DMS114 treated with DMSO at 0.1 percent for 48 hours (cell line): Measurements from ENCODE around the gene ZFYVE26.
"Not testable (repeated sequence)": the region's sequence is repeated elsewhere in the genome, so short reads cannot be mapped to it uniquely, and the experiment has no call there.

Experiments
- DNase-seq: peaks from one replicate; lab custom pipeline; 2025; ENCODE audit not compliant: unreplicated experiment; lab: John Stamatoyannopoulos, UW

ZFYVE26 gene

GRCh38 chr14:67759916-67760315 lies 56.5 kb downstream of the ZFYVE26 start:
- DNase-seq: no peak

DNA sequence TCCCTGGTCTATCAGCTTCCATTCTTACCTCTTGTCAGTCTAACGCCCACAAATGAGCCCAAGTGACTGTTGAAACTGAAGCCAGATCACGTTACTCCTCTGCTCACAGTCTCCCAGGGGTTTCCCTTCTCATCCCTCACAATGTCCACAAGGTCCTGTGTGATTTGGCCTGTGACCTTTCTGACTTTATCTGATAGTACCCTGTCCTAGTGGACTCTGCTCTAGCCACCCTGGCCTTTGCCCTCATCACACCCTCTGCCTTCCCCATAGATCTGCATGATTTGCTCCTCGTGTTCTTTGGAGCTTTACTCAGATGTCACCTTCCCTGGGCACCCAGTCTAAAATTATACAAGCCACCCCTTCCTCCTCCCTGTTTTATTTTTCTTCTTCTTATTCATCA lies 59.2 kb downstream of the ZFYVE26 start:
- DNase-seq: no peak

GRCh38 chr14:67756496-67756895 lies 59.9 kb downstream of the ZFYVE26 start:
- no peak for DNase-seq

DNA sequence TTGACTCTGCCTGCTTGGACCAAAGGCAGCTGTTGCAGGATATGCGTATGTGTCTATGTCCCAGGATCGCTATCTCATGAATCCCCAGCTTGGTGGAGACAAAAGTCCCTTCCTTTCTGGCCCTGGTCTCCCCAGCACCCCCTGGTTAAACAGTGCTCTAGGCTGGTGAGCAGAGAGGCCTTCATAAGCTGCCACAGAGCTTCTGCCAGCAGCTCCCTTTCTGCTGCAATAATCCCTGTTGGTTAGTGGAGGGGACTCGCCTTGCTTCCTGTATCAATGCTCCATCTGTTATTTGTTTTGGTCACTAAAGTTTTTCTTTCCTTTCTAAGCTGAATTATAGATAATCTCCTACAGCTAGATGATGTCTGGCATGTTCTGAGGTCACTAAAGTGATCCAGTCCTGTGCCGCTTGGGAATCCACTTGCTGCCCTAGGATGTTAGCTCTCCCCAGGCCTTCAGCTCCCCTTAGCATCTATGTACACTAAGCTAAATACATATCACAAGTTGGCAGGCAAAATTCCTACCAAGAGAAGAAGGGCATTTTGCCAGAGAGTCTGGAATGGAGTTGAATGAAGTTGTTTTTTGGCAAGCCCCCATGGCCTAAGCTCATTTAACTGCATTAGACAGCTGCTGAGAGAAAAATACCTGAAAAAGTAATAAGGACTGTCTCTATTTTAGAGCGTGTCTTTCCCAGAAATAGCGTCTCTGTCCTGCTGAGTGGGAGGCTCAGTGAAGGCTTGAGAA lies 66.9 kb downstream of the ZFYVE26 start:
- DNase-seq: no peak

DNA sequence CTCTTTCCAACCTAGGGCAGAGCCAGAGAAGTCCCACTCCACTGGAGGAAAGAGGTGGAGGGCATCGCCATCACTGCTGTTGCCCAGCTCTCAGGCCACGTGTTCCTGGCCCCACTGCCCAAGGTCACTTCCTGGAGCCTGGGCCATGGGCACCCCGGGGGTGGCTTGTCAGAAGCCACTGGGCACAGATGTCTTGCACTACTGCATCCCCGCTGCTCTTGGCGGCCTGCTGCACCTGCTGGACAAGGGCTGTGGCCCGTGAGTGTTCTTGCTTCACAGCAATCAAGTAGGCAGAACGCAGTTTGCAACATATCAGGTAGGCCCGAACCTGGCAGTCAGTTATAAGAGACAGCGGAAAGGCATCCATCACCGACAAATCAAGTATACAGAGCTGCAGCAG lies 68.1 kb downstream of the ZFYVE26 start:
- DNase-seq: no peak

- no peak for DNase-seq
Measured at GRCh38 chr14:67746927-67747326, 69.5 kb downstream of the ZFYVE26 start.

DNA sequence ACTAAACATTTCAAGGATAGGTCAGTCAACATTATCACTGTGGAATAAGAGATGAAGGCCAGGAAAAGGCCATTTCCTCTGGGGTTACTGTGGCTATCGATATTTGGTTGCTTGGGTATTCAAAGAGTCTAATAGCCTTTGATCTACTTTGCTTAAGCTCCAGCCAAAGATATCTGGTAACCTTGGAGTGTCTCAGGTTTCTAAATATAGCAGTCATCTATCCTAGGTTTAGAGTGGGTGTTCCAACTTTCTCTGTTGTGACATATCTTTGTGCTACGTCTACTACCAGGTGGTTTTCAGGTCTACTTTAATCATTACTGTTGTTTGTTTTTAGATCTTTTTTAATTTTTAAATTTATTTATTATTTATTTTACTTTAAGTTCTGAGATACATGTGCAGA lies 72.3 kb downstream of the ZFYVE26 start:
- no peak for DNase-seq

GRCh38 chr14:67738740-67739504 lies 77.5 kb downstream of the ZFYVE26 start:
- no peak for DNase-seq

DNA sequence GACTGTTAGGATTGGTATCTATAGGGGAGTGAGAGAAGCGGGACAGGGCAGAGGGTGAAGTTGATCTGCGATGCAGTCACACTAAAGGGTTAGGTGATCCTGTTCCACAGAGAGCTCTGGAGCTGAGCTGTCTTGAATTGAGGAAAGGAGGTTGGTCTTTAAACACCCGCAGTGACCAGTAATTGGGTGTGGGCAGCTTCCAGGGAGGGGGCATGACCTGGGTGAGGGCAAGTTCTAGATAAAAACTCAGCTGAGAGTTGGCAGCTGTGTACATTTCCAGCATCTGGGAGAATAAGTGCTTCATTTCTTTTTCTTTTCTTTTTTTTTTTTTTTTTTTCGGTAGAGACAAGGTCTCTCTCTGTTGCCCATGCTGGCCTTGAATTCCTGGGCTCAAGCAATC lies 79.6 kb downstream of the ZFYVE26 start:
- DNase-seq: no peak

DNA sequence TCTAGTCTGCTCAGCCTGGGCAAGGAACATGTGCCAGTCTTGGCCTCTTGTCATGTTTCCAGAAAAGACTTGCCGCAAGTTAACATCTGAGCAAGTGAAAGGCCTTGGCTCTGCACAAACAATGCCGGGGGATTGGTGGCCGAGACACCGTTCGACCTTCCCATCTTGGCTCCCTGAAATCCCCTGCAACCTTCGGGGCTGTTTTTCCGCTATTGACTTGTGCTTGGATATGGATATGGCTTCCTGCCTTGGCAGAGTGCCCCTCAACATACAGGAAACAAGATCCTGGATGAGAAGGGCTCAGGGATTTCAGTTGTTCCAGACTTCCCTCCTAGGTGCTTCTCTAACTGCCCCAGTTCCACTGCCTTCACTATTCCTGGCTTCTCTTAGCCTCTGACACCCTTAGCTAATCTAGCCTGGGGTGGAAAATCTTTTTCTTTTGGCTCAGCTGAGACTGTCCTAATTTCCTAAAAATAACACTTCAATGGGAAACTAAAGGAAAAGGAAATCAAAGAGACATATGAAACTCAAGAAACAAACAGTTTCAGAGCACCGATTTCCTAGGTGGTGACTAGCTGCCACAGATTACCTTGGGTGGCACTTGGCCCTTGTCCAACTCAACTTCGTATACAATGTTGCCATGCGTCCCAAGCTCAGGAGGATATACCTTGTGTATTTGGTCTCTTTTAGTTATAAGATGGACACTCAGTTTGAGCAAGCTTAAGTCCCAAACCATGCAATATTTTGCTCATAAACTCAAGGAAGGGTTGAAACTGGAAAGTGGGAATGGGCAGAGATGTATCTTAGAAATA lies 80.8 kb downstream of the ZFYVE26 start:
- DNase-seq: no peak

DNA sequence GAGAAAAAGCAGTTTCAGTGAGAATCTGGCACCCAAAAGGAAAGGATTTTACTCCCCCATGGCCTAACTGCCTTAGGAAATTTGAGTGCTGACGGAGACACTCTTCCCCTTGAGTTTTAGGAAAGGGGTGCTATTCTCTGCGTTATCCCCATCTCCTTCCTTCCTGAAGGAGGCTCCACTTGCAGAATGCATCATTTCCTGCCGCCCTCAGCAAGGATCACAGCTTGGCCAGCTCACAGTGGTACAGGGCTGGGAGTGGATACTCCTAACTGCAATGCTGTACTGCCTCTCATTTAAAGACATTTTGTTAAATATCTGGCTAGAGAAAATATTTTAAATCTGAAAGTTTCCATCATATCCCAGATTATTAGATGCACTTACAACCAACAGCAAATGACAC lies 81.7 kb downstream of the ZFYVE26 start:
- no peak for DNase-seq

- no peak for DNase-seq
Measured at GRCh38 chr14:67733616-67734015, 82.8 kb downstream of the ZFYVE26 start.

DNA sequence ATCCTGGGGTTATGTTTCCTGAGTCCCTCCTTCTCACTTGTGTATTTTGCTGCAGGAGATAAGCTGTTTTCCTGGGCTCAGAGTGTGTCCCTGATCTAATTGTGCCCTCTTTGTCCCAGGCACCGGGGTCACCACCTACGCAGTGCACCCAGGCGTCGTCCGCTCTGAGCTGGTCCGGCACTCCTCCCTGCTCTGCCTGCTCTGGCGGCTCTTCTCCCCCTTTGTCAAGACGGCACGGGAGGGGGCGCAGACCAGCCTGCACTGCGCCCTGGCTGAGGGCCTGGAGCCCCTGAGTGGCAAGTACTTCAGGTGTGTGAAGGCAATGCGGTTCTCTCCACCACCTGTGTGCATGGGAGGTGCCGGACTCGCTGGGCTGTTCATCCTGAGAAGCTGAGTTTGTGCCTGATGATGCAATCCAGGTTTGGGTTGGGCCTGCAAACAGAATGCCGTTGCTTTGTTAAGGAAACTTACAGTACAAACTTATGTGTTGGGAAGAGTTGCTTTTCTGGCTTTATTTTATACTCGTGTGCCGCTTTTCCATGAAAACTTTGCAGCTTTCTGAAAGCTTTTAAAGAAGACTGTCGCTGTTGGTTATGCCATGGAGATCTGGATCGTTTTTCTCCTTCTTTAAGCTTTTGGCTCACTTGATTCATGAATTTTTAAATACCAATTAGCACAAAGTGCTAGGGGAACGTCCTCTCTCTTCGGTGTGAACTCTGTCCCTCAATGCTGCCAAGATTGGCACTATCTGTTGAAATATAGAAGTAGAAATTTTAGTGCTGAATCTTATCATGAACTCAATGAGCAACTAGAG lies 87.1 kb downstream of the ZFYVE26 start:
- DNase-seq: no peak

- DNase-seq: no peak
Measured at GRCh38 chr14:67728258-67728657, 88.1 kb downstream of the ZFYVE26 start.

DNA sequence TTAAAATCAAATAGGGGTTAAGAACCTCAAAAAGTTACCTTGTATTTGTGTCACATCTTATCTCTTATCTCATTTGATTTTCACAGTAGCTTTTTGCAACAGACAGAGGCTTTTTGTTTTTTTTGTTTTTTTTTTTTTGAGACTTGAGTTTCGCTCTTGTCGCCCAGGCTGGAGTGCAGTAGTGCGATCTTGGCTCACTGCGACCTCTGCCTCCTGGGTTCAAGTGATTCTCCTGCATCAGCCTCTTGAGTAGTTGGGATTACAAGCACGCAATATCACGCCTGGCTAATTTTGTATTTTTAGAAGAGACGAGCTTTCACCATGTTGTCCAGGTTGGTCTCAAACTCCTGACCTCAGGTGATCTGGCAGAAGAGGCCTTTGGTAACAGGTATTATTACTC lies 89.0 kb downstream of the ZFYVE26 start:
- no peak for DNase-seq

DNA sequence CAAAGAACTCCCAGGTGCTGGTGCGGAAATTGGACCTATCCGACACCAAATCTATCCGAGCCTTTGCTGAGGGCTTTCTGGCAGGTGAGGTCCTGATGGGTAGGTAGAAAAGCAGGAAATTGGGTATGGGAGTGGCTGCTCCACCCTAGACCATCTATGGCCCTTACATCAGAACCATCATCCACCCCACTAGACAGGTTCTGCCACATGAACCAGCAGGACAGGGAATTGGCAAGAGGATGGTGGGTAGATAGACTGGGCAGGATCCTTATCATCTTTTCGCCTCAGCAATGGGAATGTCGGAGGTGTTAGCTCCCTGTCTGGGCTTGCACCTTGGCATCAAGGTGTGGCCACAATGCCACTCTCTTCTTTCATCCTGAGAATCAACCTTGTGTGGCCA lies 91.2 kb downstream of the ZFYVE26 start:
- DNase-seq: no peak

DNA sequence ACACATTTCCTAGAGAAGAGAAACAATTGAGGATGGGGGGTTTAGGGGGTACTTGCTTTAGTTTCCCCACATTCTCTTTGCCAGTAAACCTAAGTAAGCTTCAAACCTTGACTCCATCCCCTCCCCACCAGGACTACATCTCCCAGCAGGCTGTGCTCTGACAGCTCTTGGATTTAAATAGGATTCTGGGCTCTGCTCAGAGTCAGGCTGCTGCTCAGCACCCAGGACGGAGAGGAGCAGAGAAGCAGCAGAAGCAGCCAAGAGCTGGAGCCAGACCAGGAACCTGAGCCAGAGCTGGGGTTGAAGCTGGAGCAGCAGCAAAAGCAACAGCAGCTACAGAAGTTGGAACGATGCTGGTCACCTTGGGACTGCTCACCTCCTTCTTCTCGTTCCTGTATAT lies 94.1 kb downstream of the ZFYVE26 start:
- DNase-seq: no peak

DNA sequence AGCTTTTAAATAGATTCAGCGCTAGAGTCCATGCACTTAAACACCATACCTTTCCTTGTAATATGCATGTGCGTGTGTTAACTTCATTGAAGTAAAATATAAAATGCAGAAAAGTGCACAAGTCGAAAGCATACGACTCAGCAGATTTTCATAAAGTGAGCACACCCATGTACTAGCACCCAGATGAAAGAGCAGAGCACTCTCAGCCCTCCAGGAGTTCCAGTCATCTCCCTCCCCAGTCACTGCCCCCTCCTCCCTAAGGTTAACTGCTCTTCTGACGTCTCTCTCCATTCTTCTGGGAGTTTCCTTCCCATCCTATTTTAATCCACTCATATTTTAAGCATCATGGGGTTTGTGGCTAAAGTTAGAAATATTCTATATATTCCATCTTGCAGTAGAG lies 94.5 kb downstream of the ZFYVE26 start:
- no peak for DNase-seq

- no peak for DNase-seq
Measured at GRCh38 chr14:67719866-67720265, 96.5 kb downstream of the ZFYVE26 start.

GRCh38 chr14:67719385-67719784 lies 97.0 kb downstream of the ZFYVE26 start:
- not testable (repeated sequence) for DNase-seq

GRCh38 chr14:67718265-67718664 lies 98.1 kb downstream of the ZFYVE26 start:
- DNase-seq: no peak
